ENCODE measurements around the gene FERMT1.

FERMT1 gene

GRCh38 chr20:6060213-6060612, 62.6 kb downstream of the FERMT1 start:
- no peaks in the 10 kb centered on the region for H3F3A ChIP-seq (ENCODE audit: low read depth)
- H3K36me3 ChIP-seq (ENCODE audit: insufficient read depth, low read length), result no peaks in the 10 kb centered on the region
- no peaks in the 10 kb centered on the region for H3K79me2 ChIP-seq (ENCODE audit: insufficient read depth, low read length)
- no peak overlapping the region for H3K4me2 ChIP-seq (ENCODE audit: low read depth, low read length, poor library complexity, severe bottlenecking)
- H2AFZ ChIP-seq (ENCODE audit: low read length), result no peak overlapping the region
- peaks cover 1% of the 10 kb centered on the region for H3K4me1 ChIP-seq (ENCODE audit: insufficient read depth, low read length, poor library complexity, severe bottlenecking)
- H3K27me3 ChIP-seq (ENCODE audit: insufficient read depth, low read length, poor library complexity, severe bottlenecking), result no peaks in the 10 kb centered on the region
- no peaks in the 10 kb centered on the region for H3K9me3 ChIP-seq (ENCODE audit: insufficient read depth, low read depth, low read length)
- H3K9me2 ChIP-seq (replicated peaks; ENCODE audit: low read depth, low read length), result no peaks in the 10 kb centered on the region
- H4K20me1 ChIP-seq (ENCODE audit: insufficient read depth, low read length, poor library complexity, severe bottlenecking), result no peaks in the 10 kb centered on the region
- H3K9ac ChIP-seq (ENCODE audit: low read depth, low read length, poor library complexity, severe bottlenecking), result no peak overlapping the region
- no peak overlapping the region for H3K4me3 ChIP-seq (ENCODE audit: low read length, poor library complexity, severe bottlenecking)
- no peak for TF ChIP-seq EZH2phosphoT487 (IDR thresholded peaks at IDR 0.05; ENCODE audit: borderline replicate concordance)
- TF ChIP-seq CTCF (conservative IDR thresholded peaks at IDR 0.05; ENCODE audit: low read length), result no peak

GRCh38 chr20:6058684-6059295, 64.0 kb downstream of the FERMT1 start:
- Histone ChIP-seq H3K4me2 (ENCODE audit: low read depth, low read length, poor library complexity, severe bottlenecking) (no peak overlapping the region), H3K9me2 (replicated peaks; ENCODE audit: low read depth, low read length) (no peaks in the 10 kb centered on the region), H3K36me3 (ENCODE audit: insufficient read depth, low read length) (no peaks in the 10 kb centered on the region), H3K27me3 (ENCODE audit: insufficient read depth, low read length, poor library complexity, severe bottlenecking) (no peaks in the 10 kb centered on the region), H3K9me3 (ENCODE audit: insufficient read depth, low read depth, low read length) (no peaks in the 10 kb centered on the region), H3K9ac (ENCODE audit: low read depth, low read length, poor library complexity, severe bottlenecking) (no peak overlapping the region), H3K4me1 (ENCODE audit: insufficient read depth, low read length, poor library complexity, severe bottlenecking) (peaks cover 4% of the 10 kb centered on the region), H3K79me2 (ENCODE audit: insufficient read depth, low read length) (no peaks in the 10 kb centered on the region), H3K4me3 (ENCODE audit: low read length, poor library complexity, severe bottlenecking) (no peak overlapping the region), H3F3A (ENCODE audit: low read depth) (no peaks in the 10 kb centered on the region), H2AFZ (ENCODE audit: low read length) (no peak overlapping the region), H4K20me1 (ENCODE audit: insufficient read depth, low read length, poor library complexity, severe bottlenecking) (no peaks in the 10 kb centered on the region)
- TF ChIP-seq CTCF (conservative IDR thresholded peaks at IDR 0.05; ENCODE audit: low read length), result no peak
- no peak for TF ChIP-seq EZH2phosphoT487 (IDR thresholded peaks at IDR 0.05; ENCODE audit: borderline replicate concordance)

GRCh38 chr20:6057691-6058090, 65.1 kb downstream of the FERMT1 start:
- H2AFZ ChIP-seq (ENCODE audit: low read length), result no peak overlapping the region
- no peaks in the 10 kb centered on the region for H3F3A ChIP-seq (ENCODE audit: low read depth)
- peaks cover 4% of the 10 kb centered on the region for H3K4me1 ChIP-seq (ENCODE audit: insufficient read depth, low read length, poor library complexity, severe bottlenecking)
- no peaks in the 10 kb centered on the region for H3K9me3 ChIP-seq (ENCODE audit: insufficient read depth, low read depth, low read length)
- H3K4me2 ChIP-seq (ENCODE audit: low read depth, low read length, poor library complexity, severe bottlenecking), result no peak overlapping the region
- no peaks in the 10 kb centered on the region for H3K36me3 ChIP-seq (ENCODE audit: insufficient read depth, low read length)
- TF ChIP-seq EZH2phosphoT487 (IDR thresholded peaks at IDR 0.05; ENCODE audit: borderline replicate concordance) (no peak), CTCF (conservative IDR thresholded peaks at IDR 0.05; ENCODE audit: low read length) (no peak)
- no peaks in the 10 kb centered on the region for H3K79me2 ChIP-seq (ENCODE audit: insufficient read depth, low read length)
- H3K27me3 ChIP-seq (ENCODE audit: insufficient read depth, low read length, poor library complexity, severe bottlenecking), result no peaks in the 10 kb centered on the region
- no peaks in the 10 kb centered on the region for H3K9me2 ChIP-seq (replicated peaks; ENCODE audit: low read depth, low read length)
- H3K9ac ChIP-seq (ENCODE audit: low read depth, low read length, poor library complexity, severe bottlenecking), result no peak overlapping the region
- no peak overlapping the region for H3K4me3 ChIP-seq (ENCODE audit: low read length, poor library complexity, severe bottlenecking)
- no peaks in the 10 kb centered on the region for H4K20me1 ChIP-seq (ENCODE audit: insufficient read depth, low read length, poor library complexity, severe bottlenecking)

Measured in Loucy (cell line).